ENCODE measurements around the gene TFAP2C.

The TFAP2C gene

DNA sequence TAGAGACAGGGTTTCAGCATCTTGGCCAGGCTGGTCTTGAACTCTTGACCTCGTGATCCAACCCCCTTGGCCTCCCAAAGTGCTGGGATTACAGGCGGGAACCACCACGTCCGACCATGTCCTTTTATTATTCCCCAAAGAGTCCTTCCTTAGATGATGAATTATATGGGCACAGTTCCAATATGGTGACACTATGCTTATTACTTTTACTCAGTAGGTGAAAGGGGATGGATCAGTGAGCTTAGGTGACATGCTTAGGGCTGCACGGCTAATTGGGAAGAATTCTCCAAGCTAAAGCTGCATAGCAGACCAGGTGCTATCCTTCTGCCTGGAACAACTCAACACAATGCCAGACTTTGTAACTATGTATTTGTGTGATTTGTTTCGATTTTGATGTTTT lies 38.2 kb upstream of the TFAP2C start:
- H3K4me2 ChIP-seq, result no peak overlapping the region
- H3K27ac ChIP-seq, result no peak overlapping the region
- no peaks in the 10 kb centered on the region for H4K20me1 ChIP-seq (ENCODE audit: insufficient read depth)
- TF ChIP-seq, protein P1, sequence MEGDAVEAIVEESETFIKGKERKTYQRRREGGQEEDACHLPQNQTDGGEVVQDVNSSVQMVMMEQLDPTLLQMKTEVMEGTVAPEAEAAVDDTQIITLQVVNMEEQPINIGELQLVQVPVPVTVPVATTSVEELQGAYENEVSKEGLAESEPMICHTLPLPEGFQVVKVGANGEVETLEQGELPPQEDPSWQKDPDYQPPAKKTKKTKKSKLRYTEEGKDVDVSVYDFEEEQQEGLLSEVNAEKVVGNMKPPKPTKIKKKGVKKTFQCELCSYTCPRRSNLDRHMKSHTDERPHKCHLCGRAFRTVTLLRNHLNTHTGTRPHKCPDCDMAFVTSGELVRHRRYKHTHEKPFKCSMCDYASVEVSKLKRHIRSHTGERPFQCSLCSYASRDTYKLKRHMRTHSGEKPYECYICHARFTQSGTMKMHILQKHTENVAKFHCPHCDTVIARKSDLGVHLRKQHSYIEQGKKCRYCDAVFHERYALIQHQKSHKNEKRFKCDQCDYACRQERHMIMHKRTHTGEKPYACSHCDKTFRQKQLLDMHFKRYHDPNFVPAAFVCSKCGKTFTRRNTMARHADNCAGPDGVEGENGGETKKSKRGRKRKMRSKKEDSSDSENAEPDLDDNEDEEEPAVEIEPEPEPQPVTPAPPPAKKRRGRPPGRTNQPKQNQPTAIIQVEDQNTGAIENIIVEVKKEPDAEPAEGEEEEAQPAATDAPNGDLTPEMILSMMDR (conservative IDR thresholded peaks at IDR 0.05; ENCODE audit: low read depth, low read length), result no peak
- no peaks in the 10 kb centered on the region for H3K36me3 ChIP-seq (ENCODE audit: insufficient read depth)
- no peaks in the 10 kb centered on the region for H3K79me2 ChIP-seq (ENCODE audit: insufficient read depth, low read depth)
- H3K9ac ChIP-seq, result no peak overlapping the region
- peaks cover 7% of the 10 kb centered on the region for H3K4me1 ChIP-seq (ENCODE audit: low read depth, poor library complexity, severe bottlenecking)
- H3K27me3 ChIP-seq (ENCODE audit: insufficient read depth, low read depth), result no peaks in the 10 kb centered on the region
- H2AFZ ChIP-seq (ENCODE audit: low read depth), result no peak overlapping the region
- H3K4me3 ChIP-seq (IDR thresholded peaks at IDR 0.05; ENCODE audit: insufficient read depth, low read depth, low read length), result no peak overlapping the region

DNA sequence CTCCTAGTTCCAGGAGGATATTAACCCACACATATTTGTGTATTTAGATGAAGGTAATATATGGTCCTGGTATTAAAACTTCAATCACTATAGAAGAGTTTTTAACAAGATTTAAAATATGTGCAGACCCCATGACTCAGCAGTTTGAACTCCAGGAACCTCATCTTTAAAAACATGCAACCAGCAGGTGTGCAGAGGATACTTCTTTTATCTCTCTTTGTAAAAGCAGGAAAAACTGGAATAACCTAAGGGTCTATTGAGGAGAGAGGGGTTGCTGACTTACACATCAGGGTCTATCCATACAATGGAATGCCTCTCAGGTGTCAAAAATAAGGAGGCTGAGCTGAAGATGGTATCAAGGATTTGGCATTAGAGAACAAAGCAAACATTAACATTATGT lies 36.9 kb upstream of the TFAP2C start:
- TF ChIP-seq, protein P1 (conservative IDR thresholded peaks at IDR 0.05; ENCODE audit: low read depth, low read length), result no peak
- no peak overlapping the region for H3K9ac ChIP-seq
- no peak overlapping the region for H3K27ac ChIP-seq
- H3K4me3 ChIP-seq (IDR thresholded peaks at IDR 0.05; ENCODE audit: insufficient read depth, low read depth, low read length), result no peak overlapping the region
- no peaks in the 10 kb centered on the region for H3K36me3 ChIP-seq (ENCODE audit: insufficient read depth)
- no peak overlapping the region for H3K4me2 ChIP-seq
- peaks cover 7% of the 10 kb centered on the region for H3K4me1 ChIP-seq (ENCODE audit: low read depth, poor library complexity, severe bottlenecking)
- no peaks in the 10 kb centered on the region for H3K79me2 ChIP-seq (ENCODE audit: insufficient read depth, low read depth)
- no peak overlapping the region for H2AFZ ChIP-seq (ENCODE audit: low read depth)
- H3K27me3 ChIP-seq (ENCODE audit: insufficient read depth, low read depth), result no peaks in the 10 kb centered on the region
- no peaks in the 10 kb centered on the region for H4K20me1 ChIP-seq (ENCODE audit: insufficient read depth)

DNA sequence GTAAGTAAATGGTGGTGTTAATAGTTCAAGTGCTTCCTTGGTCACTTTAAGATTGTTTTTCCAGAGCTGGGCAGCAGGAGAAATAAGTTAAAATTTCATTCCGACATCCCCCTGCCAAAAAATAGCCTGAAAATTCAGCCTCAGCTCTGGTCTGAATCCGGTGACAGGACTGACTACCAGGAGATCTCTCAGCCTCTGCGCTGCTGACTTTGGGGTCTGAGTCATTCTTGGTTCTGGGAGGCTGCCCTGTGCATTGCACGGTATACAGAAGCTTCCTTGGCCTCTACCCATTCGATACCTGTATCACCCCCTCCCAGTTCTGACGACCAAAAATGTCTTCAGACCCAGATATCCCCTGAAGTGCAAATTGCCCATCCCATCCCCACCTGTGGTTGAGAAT lies 36.3 kb upstream of the TFAP2C start:
- Histone ChIP-seq H2AFZ (ENCODE audit: low read depth) (no peak overlapping the region), H3K4me2 (no peak overlapping the region), H4K20me1 (ENCODE audit: insufficient read depth) (no peaks in the 10 kb centered on the region), H3K36me3 (ENCODE audit: insufficient read depth) (no peaks in the 10 kb centered on the region), H3K4me3 (IDR thresholded peaks at IDR 0.05; ENCODE audit: insufficient read depth, low read depth, low read length) (no peak overlapping the region), H3K27me3 (ENCODE audit: insufficient read depth, low read depth) (no peaks in the 10 kb centered on the region), H3K9ac (no peak overlapping the region), H3K27ac (no peak overlapping the region), H3K4me1 (ENCODE audit: low read depth, poor library complexity, severe bottlenecking) (peaks cover 7% of the 10 kb centered on the region), H3K79me2 (ENCODE audit: insufficient read depth, low read depth) (no peaks in the 10 kb centered on the region)
- TF ChIP-seq, protein P1 (conservative IDR thresholded peaks at IDR 0.05; ENCODE audit: low read depth, low read length), result no peak

DNA sequence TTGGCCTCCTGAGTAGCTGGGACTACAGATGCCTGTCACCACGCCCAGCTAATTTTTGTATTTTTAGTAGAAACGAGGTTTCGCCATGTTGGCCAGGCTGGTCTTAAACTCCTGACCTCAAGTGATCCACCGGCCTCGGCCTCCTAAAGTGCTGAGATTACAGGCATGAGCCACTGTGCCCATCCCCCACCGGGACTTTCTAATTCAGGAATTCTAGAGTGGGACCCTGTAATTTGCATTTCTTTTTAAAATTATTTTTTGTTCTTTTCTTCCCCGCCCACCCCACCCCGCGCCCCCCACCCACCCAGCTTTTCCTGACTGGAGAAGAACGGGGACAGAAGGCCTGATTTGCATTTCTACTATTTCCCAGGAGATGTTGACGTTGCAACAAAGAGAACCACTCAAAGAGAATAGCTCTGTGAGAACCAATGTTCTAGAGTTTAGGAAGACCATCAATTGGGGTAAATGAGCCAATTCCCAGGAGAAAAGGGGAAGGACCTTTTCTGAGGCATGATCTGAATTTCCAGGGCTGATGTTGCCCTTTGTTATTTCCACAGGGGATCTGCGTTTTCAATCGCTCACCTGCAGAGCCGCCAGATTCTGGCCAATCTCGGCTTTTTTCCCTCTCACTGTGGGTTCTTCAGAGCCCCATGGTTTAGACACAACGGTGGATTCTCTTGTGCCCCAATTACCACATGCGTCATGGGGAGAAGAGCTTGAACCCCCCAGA lies 33.2 kb upstream of the TFAP2C start:
- H2AFZ ChIP-seq (ENCODE audit: low read depth), result no peak overlapping the region
- H3K27ac ChIP-seq, result no peak overlapping the region
- no peaks in the 10 kb centered on the region for H3K36me3 ChIP-seq (ENCODE audit: insufficient read depth)
- H3K4me1 ChIP-seq (ENCODE audit: low read depth, poor library complexity, severe bottlenecking), result peaks cover 7% of the 10 kb centered on the region
- TF ChIP-seq, protein P1 (conservative IDR thresholded peaks at IDR 0.05; ENCODE audit: low read depth, low read length), result no peak
- H4K20me1 ChIP-seq (ENCODE audit: insufficient read depth), result no peaks in the 10 kb centered on the region
- no peak overlapping the region for H3K4me2 ChIP-seq
- no peak overlapping the region for H3K9ac ChIP-seq
- H3K27me3 ChIP-seq (ENCODE audit: insufficient read depth, low read depth), result no peaks in the 10 kb centered on the region
- no peak overlapping the region for H3K4me3 ChIP-seq (IDR thresholded peaks at IDR 0.05; ENCODE audit: insufficient read depth, low read depth, low read length)
- H3K79me2 ChIP-seq (ENCODE audit: insufficient read depth, low read depth), result no peaks in the 10 kb centered on the region

All from KMS-11 (cell line).